ENCODE data around the gene TRIM27.
"Not testable (repeated sequence)": the region's sequence is repeated elsewhere in the genome, so short reads cannot be mapped to it uniquely, and the experiment has no call there.

The TRIM27 gene

GRCh38 chr6:28895131-28895812 lies 28.5 kb downstream of the TRIM27 start:
- DNase-seq = peak; percentile 42

GRCh38 chr6:28893172-28893799 lies 30.5 kb downstream of the TRIM27 start:
- no peak for DNase-seq

GRCh38 chr6:28892525-28892924 lies 31.3 kb downstream of the TRIM27 start:
- DNase-seq = no peak

- no peak for DNase-seq
These were observed 35.8 kb downstream of the TRIM27 start for GRCh38 chr6:28887796-28888496.

- no peak for DNase-seq
These were observed 37.7 kb downstream of the TRIM27 start for GRCh38 chr6:28886079-28886439.

- peak; percentile 47 for DNase-seq
These were observed 39.2 kb downstream of the TRIM27 start for GRCh38 chr6:28884423-28885131.

- DNase-seq = no peak
These were observed 42.6 kb downstream of the TRIM27 start for GRCh38 chr6:28880894-28881780.

GRCh38 chr6:28880519-28880893 lies 43.3 kb downstream of the TRIM27 start:
- DNase-seq = no peak

- DNase-seq = no peak
These were observed 47.1 kb downstream of the TRIM27 start for GRCh38 chr6:28876710-28877109.

GRCh38 chr6:28875191-28875747 lies 48.5 kb downstream of the TRIM27 start:
- DNase-seq = no peak

- DNase-seq = not testable (repeated sequence)
These were observed 51.5 kb downstream of the TRIM27 start for GRCh38 chr6:28872157-28872817.

GRCh38 chr6:28871335-28872156 lies 52.2 kb downstream of the TRIM27 start:
- DNase-seq = no peak

GRCh38 chr6:28868873-28869272 lies 54.9 kb downstream of the TRIM27 start:
- DNase-seq = no peak

- no peak for DNase-seq
These were observed 56.7 kb downstream of the TRIM27 start for GRCh38 chr6:28867086-28867409.

- DNase-seq = not testable (repeated sequence)
These were observed 57.3 kb downstream of the TRIM27 start for GRCh38 chr6:28866205-28867085.

GRCh38 chr6:28865401-28866204 lies 58.2 kb downstream of the TRIM27 start:
- no peak for DNase-seq

GRCh38 chr6:28864326-28864923 lies 59.4 kb downstream of the TRIM27 start:
- DNase-seq = no peak

GRCh38 chr6:28863604-28864325 lies 60.0 kb downstream of the TRIM27 start:
- DNase-seq = no peak
